Right forelimb (tissue), 1 donor: ENCODE measurements around the gene NOTCH3.

ENCODE experiments used
- DNase-seq: peaks from one replicate; pipeline ENCODE4 v3.0.0-alpha.2; 2018

The NOTCH3 gene

GRCh38 chr19:15159251-15159650, 41.5 kb downstream of the NOTCH3 start:
- no peak for DNase-seq

- DNase-seq = no peak
Observed at GRCh38 chr19:15156391-15156790, 44.4 kb downstream of the NOTCH3 start.

GRCh38 chr19:15155296-15155695, 45.5 kb downstream of the NOTCH3 start:
- no peak for DNase-seq

- no peak for DNase-seq
Observed at GRCh38 chr19:15154002-15154612, 46.7 kb downstream of the NOTCH3 start.

GRCh38 chr19:15149737-15150136, 51.1 kb downstream of the NOTCH3 start:
- DNase-seq = no peak

- no peak for DNase-seq
Observed at GRCh38 chr19:15147090-15147489, 53.7 kb downstream of the NOTCH3 start.

- no peak for DNase-seq
Observed at GRCh38 chr19:15144046-15144646, 56.6 kb downstream of the NOTCH3 start.

GRCh38 chr19:15142313-15142712, 58.5 kb downstream of the NOTCH3 start:
- no peak for DNase-seq

GRCh38 chr19:15141143-15141542, 59.7 kb downstream of the NOTCH3 start:
- DNase-seq = no peak

GRCh38 chr19:15138427-15138826, 62.4 kb downstream of the NOTCH3 start:
- DNase-seq = no peak

- DNase-seq = no peak
Observed at GRCh38 chr19:15137777-15138176, 63.0 kb downstream of the NOTCH3 start.

GRCh38 chr19:15136234-15136954, 64.4 kb downstream of the NOTCH3 start:
- no peak for DNase-seq

GRCh38 chr19:15129856-15130585, 70.8 kb downstream of the NOTCH3 start:
- no peak for DNase-seq

GRCh38 chr19:15128162-15128770, 72.5 kb downstream of the NOTCH3 start:
- no peak for DNase-seq

GRCh38 chr19:15126131-15126910, 74.5 kb downstream of the NOTCH3 start:
- no peak for DNase-seq

GRCh38 chr19:15125232-15126067, 75.3 kb downstream of the NOTCH3 start:
- DNase-seq = peak; percentile 98

GRCh38 chr19:15124572-15125231, 76.1 kb downstream of the NOTCH3 start:
- no peak for DNase-seq

- peak; percentile 70 for DNase-seq
Observed at GRCh38 chr19:15123900-15124299, 76.9 kb downstream of the NOTCH3 start.

GRCh38 chr19:15123031-15123890, 77.5 kb downstream of the NOTCH3 start:
- DNase-seq = no peak
